LNCAP (cell line): ENCODE data around the gene NGFR.

Experiments
- TF ChIP-seq, protein P1 (sequence below): fragments of 450-650 bp; IDR thresholded peaks from 2 replicates; pipeline ENCODE4 v1.5.1; 2017; ENCODE audit warnings: mild to moderate bottlenecking

The NGFR gene

DNA sequence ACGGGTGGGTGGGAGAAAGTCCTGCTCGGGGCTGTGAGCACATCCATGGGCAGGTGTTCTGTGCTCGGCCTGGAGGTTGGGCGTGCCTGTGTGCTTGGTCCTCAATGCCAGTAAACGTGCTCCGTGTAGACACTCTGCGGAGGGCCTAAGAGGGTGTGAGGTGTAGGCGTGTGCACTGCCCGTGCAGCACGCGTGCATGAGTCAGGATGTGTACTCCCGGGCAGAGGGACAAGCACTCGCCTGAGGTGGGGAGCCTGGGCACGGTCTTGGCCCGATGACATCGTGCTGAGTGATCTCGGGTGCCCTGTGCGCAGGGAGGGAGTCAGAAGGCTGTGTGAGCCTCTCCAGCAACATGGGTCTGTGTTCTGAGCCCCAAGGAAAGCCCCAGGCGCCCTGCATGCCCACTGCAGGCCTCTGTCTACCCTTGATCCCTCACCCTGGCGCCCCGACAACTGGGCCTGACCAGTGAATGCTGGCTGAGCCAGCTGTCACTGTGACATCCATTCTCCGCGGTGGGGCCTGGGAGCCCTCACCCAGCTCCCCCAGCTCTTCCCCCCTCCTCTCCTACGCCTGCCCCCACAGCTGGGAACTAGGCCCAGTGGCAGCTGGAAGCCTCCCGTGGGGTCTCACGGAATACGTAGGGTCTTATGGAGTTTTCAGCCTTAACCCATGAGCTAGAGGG is 57.1 kb downstream of the NGFR start:
- TF ChIP-seq, protein P1, sequence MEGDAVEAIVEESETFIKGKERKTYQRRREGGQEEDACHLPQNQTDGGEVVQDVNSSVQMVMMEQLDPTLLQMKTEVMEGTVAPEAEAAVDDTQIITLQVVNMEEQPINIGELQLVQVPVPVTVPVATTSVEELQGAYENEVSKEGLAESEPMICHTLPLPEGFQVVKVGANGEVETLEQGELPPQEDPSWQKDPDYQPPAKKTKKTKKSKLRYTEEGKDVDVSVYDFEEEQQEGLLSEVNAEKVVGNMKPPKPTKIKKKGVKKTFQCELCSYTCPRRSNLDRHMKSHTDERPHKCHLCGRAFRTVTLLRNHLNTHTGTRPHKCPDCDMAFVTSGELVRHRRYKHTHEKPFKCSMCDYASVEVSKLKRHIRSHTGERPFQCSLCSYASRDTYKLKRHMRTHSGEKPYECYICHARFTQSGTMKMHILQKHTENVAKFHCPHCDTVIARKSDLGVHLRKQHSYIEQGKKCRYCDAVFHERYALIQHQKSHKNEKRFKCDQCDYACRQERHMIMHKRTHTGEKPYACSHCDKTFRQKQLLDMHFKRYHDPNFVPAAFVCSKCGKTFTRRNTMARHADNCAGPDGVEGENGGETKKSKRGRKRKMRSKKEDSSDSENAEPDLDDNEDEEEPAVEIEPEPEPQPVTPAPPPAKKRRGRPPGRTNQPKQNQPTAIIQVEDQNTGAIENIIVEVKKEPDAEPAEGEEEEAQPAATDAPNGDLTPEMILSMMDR: no peak

DNA sequence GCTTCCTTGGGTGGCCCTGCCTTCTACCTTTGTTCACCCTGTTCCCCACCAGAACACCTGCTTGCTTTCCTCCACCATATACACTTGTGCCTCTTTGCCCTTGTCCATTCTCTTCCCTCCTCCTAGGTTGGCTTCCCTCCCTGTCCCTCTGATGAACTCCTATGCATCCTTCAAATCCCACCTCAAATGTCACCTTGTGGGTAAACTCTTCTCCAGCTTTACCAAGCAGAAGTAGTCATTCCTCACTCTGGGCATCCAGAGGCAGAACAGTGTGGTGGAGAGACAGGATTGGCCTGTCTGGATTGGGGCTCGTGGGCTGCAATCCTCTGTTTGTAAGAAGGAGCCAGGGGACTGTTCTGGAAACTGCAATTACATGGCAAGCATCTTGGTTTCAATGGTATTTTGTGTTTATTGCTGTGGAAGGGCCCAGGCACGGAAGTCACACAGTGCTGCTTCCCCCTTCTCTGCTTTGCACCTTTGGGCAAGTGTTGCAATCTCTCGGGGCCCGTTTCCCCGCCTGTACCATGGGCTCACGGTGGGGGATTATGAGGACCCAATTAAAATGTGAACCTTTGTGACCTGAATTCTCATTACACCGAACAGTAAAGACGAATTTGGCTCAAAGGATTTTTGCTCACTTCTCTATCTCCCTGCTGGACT is 58.7 kb downstream of the NGFR start:
- TF ChIP-seq, protein P1: no peak

DNA sequence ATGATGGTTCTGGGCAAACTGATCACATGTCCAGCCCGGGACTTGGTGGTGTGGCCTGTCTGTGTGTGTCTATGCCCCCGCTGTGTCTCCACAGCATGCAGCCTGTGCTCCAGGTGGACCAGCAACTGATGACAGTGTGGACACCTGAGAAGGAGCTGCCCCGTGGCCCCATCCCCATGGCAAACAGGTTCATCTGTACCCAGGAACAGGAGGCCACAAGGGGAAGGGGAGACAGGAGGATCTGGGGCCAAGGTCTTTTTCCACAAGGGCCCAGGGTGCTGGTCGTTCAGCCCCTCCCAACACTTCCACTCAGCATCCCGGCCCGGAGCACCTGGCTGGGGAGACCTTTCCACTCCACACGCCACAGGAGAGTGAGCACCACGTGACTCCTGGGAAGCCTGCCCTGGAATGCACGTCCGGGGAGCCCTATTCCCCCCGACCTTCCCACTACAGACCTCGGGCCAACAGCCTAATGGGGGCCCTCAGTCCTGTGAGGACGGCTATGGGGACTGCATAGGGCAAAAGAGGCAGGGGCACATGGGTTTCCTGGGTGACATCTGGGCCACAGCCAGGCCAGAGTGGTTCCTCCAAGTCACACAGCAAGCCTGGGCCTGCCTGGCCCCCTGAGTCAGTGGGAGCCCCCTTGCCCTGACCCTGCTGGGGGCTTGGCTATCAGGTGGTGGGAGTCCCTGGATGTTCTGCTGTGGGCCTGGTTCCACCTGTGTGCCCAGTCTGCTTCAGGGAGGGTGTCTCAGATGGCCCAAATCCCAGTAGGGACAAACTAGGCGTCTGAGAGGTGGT is 59.8 kb downstream of the NGFR start:
- TF ChIP-seq, protein P1: no peak

DNA sequence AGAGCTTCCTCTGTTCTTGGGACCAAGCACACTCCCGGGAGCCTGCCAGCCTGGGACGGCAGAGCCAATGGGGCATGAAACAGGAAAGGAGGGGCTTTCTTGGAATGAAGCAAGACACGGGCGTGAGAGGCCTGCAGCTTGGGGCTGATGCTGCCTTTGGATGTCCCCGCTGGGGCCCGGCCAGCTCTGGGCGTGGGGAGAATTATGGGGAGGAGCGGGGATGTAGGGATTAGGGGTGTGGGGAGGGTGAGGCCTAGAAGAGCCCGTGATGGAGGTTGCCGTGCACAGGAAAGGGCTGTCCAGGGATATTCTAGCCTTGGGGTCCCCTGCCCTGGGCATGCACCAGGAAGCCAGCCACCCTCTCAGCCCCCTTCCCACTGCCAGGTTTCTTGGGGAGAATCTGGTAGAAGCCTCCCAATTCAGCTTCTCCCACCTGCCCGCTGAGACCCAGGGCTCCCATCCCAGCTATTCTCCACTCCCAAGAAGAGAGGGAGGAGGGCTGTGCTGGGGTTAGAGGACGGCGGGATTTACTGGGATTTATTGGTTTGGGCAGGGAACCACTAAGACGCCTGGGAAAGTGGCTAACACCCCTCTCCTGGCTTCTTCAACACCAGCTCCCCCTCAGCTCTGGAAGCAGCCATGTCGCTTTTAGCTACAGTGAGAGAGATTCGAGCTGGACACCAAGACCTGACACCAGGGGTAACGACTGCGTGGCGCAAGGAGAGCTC is 60.6 kb downstream of the NGFR start:
- TF ChIP-seq, protein P1: no peak

DNA sequence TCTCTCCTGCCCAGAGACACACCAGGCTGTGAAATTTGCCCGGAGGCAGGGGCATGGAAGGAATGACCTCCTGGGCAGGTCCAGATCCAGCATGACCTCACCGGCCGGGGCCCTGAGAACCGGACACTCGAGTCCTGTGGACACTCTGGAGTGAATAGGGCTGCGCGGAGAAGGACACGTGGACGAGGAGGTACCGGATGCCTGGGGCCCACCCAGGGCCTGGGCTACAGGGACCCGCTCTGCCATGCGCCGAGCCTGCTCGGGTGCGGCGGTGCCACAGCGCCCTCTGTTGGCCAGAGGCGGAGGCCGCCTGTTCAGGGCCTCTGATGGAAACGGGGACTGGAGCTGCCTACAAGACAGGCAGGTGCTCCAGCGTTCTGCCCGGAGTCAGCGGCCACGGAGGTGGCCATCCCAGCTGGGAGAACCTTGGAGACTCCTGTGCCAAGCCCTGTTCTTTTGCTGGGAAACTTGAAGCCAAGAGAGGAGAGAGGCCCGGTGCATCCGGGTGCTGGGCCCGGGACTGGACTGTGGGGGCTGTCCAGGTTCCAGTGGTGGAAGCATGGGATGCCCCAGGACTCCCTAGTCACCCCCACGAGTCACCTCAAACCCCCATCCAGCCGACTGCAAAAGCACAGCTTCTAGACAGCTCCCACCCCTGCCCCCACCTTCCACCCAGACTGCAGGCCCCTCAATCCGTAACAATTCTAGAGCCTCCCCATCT is 61.3 kb downstream of the NGFR start:
- TF ChIP-seq, protein P1: peak; percentile 98

DNA sequence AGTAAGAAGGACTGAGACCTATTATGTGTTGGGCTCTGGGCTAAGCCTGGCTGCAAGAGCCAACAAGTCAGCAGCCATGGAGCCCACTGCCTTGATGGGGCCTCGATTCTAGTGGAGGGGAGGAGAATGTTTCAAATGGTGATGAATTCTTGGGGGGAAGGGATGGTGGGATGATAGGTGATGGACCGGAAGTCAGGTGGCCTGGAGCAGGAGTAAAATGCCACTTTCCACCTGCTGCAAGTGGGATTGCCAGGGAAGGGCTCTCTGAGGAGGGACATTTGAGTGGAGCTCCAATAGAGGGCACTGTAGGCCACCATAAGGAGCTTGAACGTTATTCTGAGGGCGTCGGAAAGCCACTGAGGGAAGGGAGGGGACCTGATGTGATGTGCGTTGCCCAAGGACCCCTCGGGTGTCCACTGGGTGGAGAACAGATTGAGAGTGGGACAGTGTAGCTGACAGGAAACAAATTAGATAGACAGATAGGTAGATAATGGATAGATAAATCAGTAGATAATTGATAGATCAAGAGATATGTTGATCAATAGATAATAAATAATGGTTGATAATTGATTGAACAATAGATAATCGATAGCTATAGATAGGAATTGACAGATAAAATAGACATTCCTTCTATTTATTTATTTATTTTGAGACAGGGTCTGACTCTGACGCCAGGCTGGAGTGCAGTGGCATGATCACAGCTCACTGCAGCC is 62.4 kb downstream of the NGFR start:
- TF ChIP-seq, protein P1: peak; percentile 75
